ENCODE results near the gene DNER. TPM values are rescaled to one million over a fixed set of nuclear protein-coding genes. Genes with fewer than 3 reads are reported as not detected.

The DNER gene
- total and polyA plus RNA-seq, 2 of the 13 experiments (the other 11 are each of a cell fraction or from before 2014, with no cell fraction given): not detected

- POLR2A ChIA-PET: no interaction called here
- intact Hi-C loops (cut with micrococcal nuclease; ENCODE audit: unreplicated experiment) (no loop called here), in situ Hi-C loops (cut with HindIII; ENCODE audit: extremely low pct_ligation_motif_present, low pct_unique_long_range_greater_than_20kb) (no loop called here)
- Histone ChIP-seq H3K4me1 (ENCODE audit: insufficient read depth, low read length) (no peaks in the 10 kb centered on the region), H3K9ac (ENCODE audit: insufficient read depth, low read depth, low read length) (no peak overlapping the region), H2AFZ (ENCODE audit: low read length) (no peak overlapping the region), H3K9me3 (ENCODE audit: low read length) (no peaks in the 10 kb centered on the region; the same call in 1 of the 2 replicates), H3K79me2 (ENCODE audit: insufficient read depth, low read length) (no peaks in the 10 kb centered on the region), H4K20me1 (ENCODE audit: insufficient read depth, low read length) (no peaks in the 10 kb centered on the region), H3K36me3 (replicated peaks in 1 of 2; ENCODE audit: control insufficient read depth in 1 of 2, insufficient read depth in 2 of 2, low read length in 2 of 2) (no peaks in the 10 kb centered on the region), H3K4me3 (replicated peaks in 1 of 3; ENCODE audit: insufficient read depth in 1 of 3, low read depth in 2 of 3, low read length in 3 of 3) (no peak overlapping the region), H3K4me2 (ENCODE audit: low read depth, low read length) (no peak overlapping the region), H3K27ac (ENCODE audit: extremely low read length, insufficient read depth, low read length) (no peak overlapping the region), H3K27me3 (ENCODE audit: control insufficient read depth in 1 of 2, insufficient read depth in 2 of 2, low read length in 2 of 2) (peaks cover 0 to 4% of the 10 kb centered on the region in 2 experiments; a peak in 1 of 5 replicates)
- no TSS peak for BruUV-seq (replicated peaks)
- WGBS (ENCODE audit: low lambda C conversion rate): 52% methylated on average over 10 of the region's 10 CpGs
- ATAC-seq (no peak), DNase-seq (ENCODE audit: low spot score) (no peak), FAIRE-seq (no peak)
- CTCF ChIA-PET (ENCODE audit: low intra/inter-chr PET ratio, low total read pairs): no interaction called here
- TF ChIP-seq ARNTL (CRISPR knock-in tag; IDR thresholded peaks at IDR 0.05) (no peak), ZFY (CRISPR knock-in tag; IDR thresholded peaks at IDR 0.05) (no peak), ZSCAN25 (CRISPR knock-in tag; IDR thresholded peaks at IDR 0.05) (no peak), MAF1 (CRISPR knock-in tag; IDR thresholded peaks at IDR 0.05; ENCODE audit: borderline replicate concordance) (no peak), ZNF597 (CRISPR knock-in tag; IDR thresholded peaks at IDR 0.05) (no peak), FOXP4 (CRISPR knock-in tag; IDR thresholded peaks at IDR 0.05) (no peak), ZNF724P (CRISPR knock-in tag; IDR thresholded peaks at IDR 0.05; ENCODE audit: borderline replicate concordance) (no peak), KMT2A (CRISPR knock-in tag; IDR thresholded peaks at IDR 0.05) (no peak), ZNF275 (CRISPR knock-in tag; IDR thresholded peaks at IDR 0.05; ENCODE audit: borderline replicate concordance) (no peak)
Measured at GRCh38 chr2:229526951-229527350, 187.4 kb downstream of the DNER start.

All from HepG2 (cell line).